Panc1 (cell line): Measurements from ENCODE around the gene HYAL2. TPM values are rescaled to one million over a fixed set of nuclear protein-coding genes. Genes with fewer than 3 reads are reported as not detected.

Source experiments
- ATAC-seq: fragments of 200-7000 bp; cut with Tn5 transposase; 2 replicates; pipeline ENCODE4 v1.9.1; 2020; ENCODE audit warnings: mild to moderate bottlenecking, moderate library complexity
- BruUV-seq: library from RNA; stranded (reverse); fragments of 400-500 nt; replicated peaks from 2 replicates; lab custom pipeline; 2021; lab: Mats Ljungman, UMichigan
- CTCF ChIA-PET: fragments of 300-600 bp; sonication (Branson Sonifier 250); formaldehyde crosslinking; loops from one replicate; lab custom pipeline; 2022; ENCODE audit warnings: antibody characterized with exemption; lab: Charles Lee
- POLR2A ChIA-PET: fragments of 300-600 bp; sonication (Branson Sonifier 250); formaldehyde crosslinking; loops from one replicate; lab custom pipeline; 2022; ENCODE audit warnings: antibody characterized with exemption; lab: Charles Lee
- DNase-seq: peaks from one replicate; pipeline ENCODE4 v3.0.0-alpha.2; 2010; ENCODE audit warnings: low read depth, low spot score
- H3K27ac ChIP-seq: 2 replicates; pipeline ENCODE4 v1.5.1; 2011; ENCODE audit warnings: mild to moderate bottlenecking, low read length, inconsistent platforms
- H3K27me3 ChIP-seq: fragments of 200-500 bp; sonication (Bioruptor generic); 2 replicates; pipeline ENCODE4 v1.6.0; 2014; ENCODE audit warnings: low read length, inconsistent platforms; ENCODE audit not compliant: control insufficient read depth, insufficient read depth
- H3K36me3 ChIP-seq: fragments of 200-500 bp; sonication (Bioruptor generic); 2 replicates; pipeline ENCODE4 v1.5.1; 2014; ENCODE audit warnings: inconsistent platforms, mild to moderate bottlenecking, low read length, moderate library complexity; ENCODE audit not compliant: control insufficient read depth, insufficient read depth
- H3K4me1 ChIP-seq: 2 replicates; pipeline ENCODE4 v1.5.1; 2011; ENCODE audit warnings: inconsistent platforms, mild to moderate bottlenecking, low read length, moderate library complexity; ENCODE audit not compliant: control insufficient read depth, insufficient read depth
- H3K4me3 ChIP-seq, 2 experiments: 2 replicates each; pipeline ENCODE4 v1.5.1; 2011 to 2012; ENCODE audit warnings: low read depth in 2 of 2, low read length in 2 of 2, mild to moderate bottlenecking in 2 of 2, inconsistent platforms in 1 of 2, moderate library complexity in 1 of 2
- H3K9me3 ChIP-seq: fragments of 200-500 bp; sonication (Bioruptor generic); 2 replicates; pipeline ENCODE4 v1.5.1; 2014; ENCODE audit warnings: low read depth, mild to moderate bottlenecking, inconsistent platforms, low read length, moderate library complexity; ENCODE audit not compliant: control insufficient read depth, insufficient read depth
- CTCF ChIP-seq: fragments of 450-650 bp; IDR thresholded peaks from 2 replicates; pipeline ENCODE4 v1.5.1; 2017; ENCODE audit warnings: mild to moderate bottlenecking
- POLR2AphosphoS5 ChIP-seq: IDR thresholded peaks from 2 replicates; pipeline ENCODE4 v1.6.1; 2012; ENCODE audit warnings: mild to moderate bottlenecking, low read depth, low read length, moderate library complexity
- REST ChIP-seq, 2 experiments: IDR thresholded peaks; 2 replicates each; pipeline ENCODE4 v1.6.1; 2011 to 2012; ENCODE audit warnings: low read depth in 2 of 2, control low read depth in 1 of 2, low read length in 1 of 2, mild to moderate bottlenecking in 1 of 2, moderate library complexity in 1 of 2; ENCODE audit not compliant: insufficient read depth in 1 of 2
- SIN3A ChIP-seq: IDR thresholded peaks from 2 replicates; pipeline ENCODE4 v1.6.1; 2012; ENCODE audit warnings: low read depth, mild to moderate bottlenecking, low read length, moderate library complexity, borderline replicate concordance; ENCODE audit not compliant: insufficient read depth
- TCF7L2 ChIP-seq: IDR thresholded peaks from 2 replicates; pipeline ENCODE4 v1.6.1; 2011; ENCODE audit warnings: mild to moderate bottlenecking, low read depth, low read length, inconsistent platforms
- in situ Hi-C: cut with HindIII; loops from 2 replicates; pipeline ENCODE4 v1.10.0; 2016; ENCODE audit warnings: low sequenced_read_pairs, low pct_unique_long_range_greater_than_20kb
- intact Hi-C: fragments of 100-400 bp; cut with micrococcal nuclease; formaldehyde crosslinking; loops from one replicate; pipeline ENCODE4 v1.10.0; 2022; ENCODE audit not compliant: unreplicated experiment
- total RNA-seq: library from RNA; stranded (reverse); gene quantifications from one replicate; pipeline ENCODE4 v1.2.1, GENCODE V29; 2021; ENCODE audit not compliant: unreplicated experiment

The HYAL2 gene
- total RNA-seq, 1 experiment from 2014 or later: 41.5 TPM

GRCh38 chr3:50269977-50270413, 52.5 kb downstream of the HYAL2 start:
- no peak for TF ChIP-seq REST (IDR thresholded peaks at IDR 0.05; ENCODE audit: insufficient read depth in 1 of 2, low read depth in 2 of 2, low read length in 1 of 2)
- TF ChIP-seq SIN3A: no peak
- no peak for TF ChIP-seq TCF7L2
- no peak for TF ChIP-seq POLR2AphosphoS5
- no peak for TF ChIP-seq CTCF
- Histone ChIP-seq H3K36me3 (no peaks in the 10 kb centered on the region), H3K27me3 (no peaks in the 10 kb centered on the region), H3K9me3 (no peaks in the 10 kb centered on the region), H3K4me3 (no peak overlapping the region), H3K27ac (no peak overlapping the region), H3K4me1 (peaks cover 8% of the 10 kb centered on the region)
- CTCF ChIA-PET: interaction anchor here (0.6 kb wide), 1 partner anchor 43 kb away, joined by 5 read pairs; no protein-coding TSS in a partner anchor
- in situ Hi-C loops (no loop called here), intact Hi-C loops (loop anchor here (10.0 kb wide), 1 partner anchor 75 kb away; the partner anchor contains the start of gene GNAT1)
- no TSS peak for BruUV-seq
- ATAC-seq (no peak), DNase-seq (no peak)
- POLR2A ChIA-PET: no interaction called here

- Histone ChIP-seq H3K27ac (no peak overlapping the region), H3K27me3 (no peaks in the 10 kb centered on the region), H3K4me3 (no peak overlapping the region), H3K4me1 (peaks cover 8% of the 10 kb centered on the region), H3K36me3 (no peaks in the 10 kb centered on the region), H3K9me3 (no peaks in the 10 kb centered on the region)
- CTCF ChIA-PET: no interaction called here
- in situ Hi-C loops (no loop called here), intact Hi-C loops (loop anchor here (10.0 kb wide), 1 partner anchor 75 kb away; the partner anchor contains the start of gene GNAT1)
- TF ChIP-seq CTCF (no peak), REST (IDR thresholded peaks at IDR 0.05; ENCODE audit: insufficient read depth in 1 of 2, low read depth in 2 of 2, low read length in 1 of 2) (no peak), SIN3A (no peak), TCF7L2 (no peak), POLR2AphosphoS5 (no peak)
- BruUV-seq: no TSS peak
- ATAC-seq (no peak), DNase-seq (no peak)
- POLR2A ChIA-PET: no interaction called here
These were observed 53.1 kb downstream of the HYAL2 start for GRCh38 chr3:50269460-50269859.
